Heart left ventricle (tissue), 13 donors: ENCODE results near the gene SLC35C1.

Experiments
- POLR2A ChIP-seq, 2 donors: fragments of 450-650 bp; IDR thresholded peaks; one replicate each; pipeline ENCODE4 v1.6.1; 2017; ENCODE audit warnings: antibody characterized with exemption in 2 of 2, mild to moderate bottlenecking in 2 of 2, moderate library complexity in 2 of 2
- TF ChIP-seq, protein P1 (sequence below), 12 donors: fragments of 200-600 bp; sonication (generic) in 4 of 12; IDR thresholded peaks; one replicate each; pipeline versions ENCODE4 v1.5.0 to v1.8.0; 2018 to 2022; ENCODE audit warnings: antibody characterized with exemption in 12 of 12, mild to moderate bottlenecking in 5 of 12
- donor health status: ischemic (EF 13 %, LVEDD 7.1; RV severe dilation, severe dysfunction).
- donor health status: DM: no; HTN: yes; CAD: no.
- donor health status: DM: no; HTN: no; CAD: no.
- donor health status: ischemic (EF 25% LVEDD 6.9; RV normal size, moderate dysfunction).
- donor health status: ischemic (EF 25% LVEDD 5.7; RV mildly dilated, moderate dysfunction).
- donor health status: ischemic (EF 35%, LVEDD 5.7; RV mildly dilated, moderate dysfunction).
- donor health status: nonischemic (EF 11% LVEDD 7.7; RV severe dilation, severe dysfunction).
- donor health status: DM: yes; HTN: yes; CAD: no.
- donor health status: PGD.
- donor health status: ischemic (EF 29% LVEDD 5.4; RV normal size, mild dysfunction).
- donor health status: nonischemic (EF 23%, LVEDD 6.1; RV moderate dilation, normal function).

DNA sequence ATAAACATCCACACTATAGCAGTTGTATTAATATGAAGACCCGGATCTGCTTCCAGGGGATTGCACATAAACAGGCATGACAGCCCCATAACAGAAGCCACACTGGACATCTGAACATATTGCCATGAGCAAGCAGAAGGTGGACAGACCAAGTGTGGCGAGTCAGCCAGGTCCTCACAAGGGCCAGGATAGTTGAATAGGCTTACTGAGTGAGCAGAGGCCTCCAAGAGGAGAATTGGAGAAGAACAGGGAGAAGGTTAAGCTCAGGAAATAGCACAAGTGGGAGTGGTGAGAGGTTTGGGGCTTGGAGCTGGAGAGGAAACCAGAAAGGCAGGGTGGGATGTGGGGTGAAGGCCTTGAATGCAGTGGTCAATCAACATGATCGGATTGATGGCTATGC, 10.8 kb downstream of the SLC35C1 start:
- TF ChIP-seq, protein P1, sequence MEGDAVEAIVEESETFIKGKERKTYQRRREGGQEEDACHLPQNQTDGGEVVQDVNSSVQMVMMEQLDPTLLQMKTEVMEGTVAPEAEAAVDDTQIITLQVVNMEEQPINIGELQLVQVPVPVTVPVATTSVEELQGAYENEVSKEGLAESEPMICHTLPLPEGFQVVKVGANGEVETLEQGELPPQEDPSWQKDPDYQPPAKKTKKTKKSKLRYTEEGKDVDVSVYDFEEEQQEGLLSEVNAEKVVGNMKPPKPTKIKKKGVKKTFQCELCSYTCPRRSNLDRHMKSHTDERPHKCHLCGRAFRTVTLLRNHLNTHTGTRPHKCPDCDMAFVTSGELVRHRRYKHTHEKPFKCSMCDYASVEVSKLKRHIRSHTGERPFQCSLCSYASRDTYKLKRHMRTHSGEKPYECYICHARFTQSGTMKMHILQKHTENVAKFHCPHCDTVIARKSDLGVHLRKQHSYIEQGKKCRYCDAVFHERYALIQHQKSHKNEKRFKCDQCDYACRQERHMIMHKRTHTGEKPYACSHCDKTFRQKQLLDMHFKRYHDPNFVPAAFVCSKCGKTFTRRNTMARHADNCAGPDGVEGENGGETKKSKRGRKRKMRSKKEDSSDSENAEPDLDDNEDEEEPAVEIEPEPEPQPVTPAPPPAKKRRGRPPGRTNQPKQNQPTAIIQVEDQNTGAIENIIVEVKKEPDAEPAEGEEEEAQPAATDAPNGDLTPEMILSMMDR (IDR thresholded peaks at IDR 0.05), result no peak
- no peak for TF ChIP-seq POLR2A (IDR thresholded peaks at IDR 0.05)
